Measurements from ENCODE around the gene IGSF21.

The IGSF21 gene

DNA sequence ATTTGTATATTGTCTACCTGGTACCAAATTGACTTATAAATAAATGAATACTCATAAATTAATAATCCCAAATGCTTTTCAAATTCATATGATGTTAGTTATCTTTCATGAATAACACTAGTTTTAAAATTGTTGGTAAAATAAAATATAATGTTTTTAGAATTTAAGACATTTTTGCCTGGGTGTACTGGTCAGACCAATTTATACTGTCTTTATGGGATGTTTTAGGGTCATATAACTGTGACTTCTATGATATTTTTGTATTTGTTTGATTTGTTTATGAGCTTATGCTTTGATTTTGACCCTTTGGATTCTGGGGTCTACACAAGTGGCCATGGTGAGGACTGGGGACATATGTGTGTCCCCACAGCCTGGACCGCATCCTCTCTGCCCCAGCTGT is 319.0 kb downstream of the IGSF21 start:
- DNase-seq (ENCODE audit: low spot score): no peak

Data from globus pallidus (tissue), 1 donor.